GM12891 (cell line): ENCODE data around the gene RRM1.

Experiments
- PAX5 ChIP-seq: IDR thresholded peaks from 2 replicates; pipeline ENCODE4 v1.6.1; 2011; ENCODE audit warnings: low read length, moderate library complexity, mild to moderate bottlenecking; ENCODE audit not compliant: insufficient read depth, severe bottlenecking
- POLR2A ChIP-seq: IDR thresholded peaks from 2 replicates; pipeline ENCODE4 v1.6.1; 2011; ENCODE audit warnings: low read depth, low read length, control low read depth
- POLR2AphosphoS5 ChIP-seq: IDR thresholded peaks from 2 replicates; pipeline ENCODE4 v1.6.1; 2011; ENCODE audit warnings: low read depth, low read length, control low read depth
- POU2F2 ChIP-seq: IDR thresholded peaks from 2 replicates; pipeline ENCODE4 v1.6.1; 2011; ENCODE audit warnings: low read depth, mild to moderate bottlenecking, control low read depth, low read length, moderate library complexity
- TAF1 ChIP-seq: IDR thresholded peaks from 2 replicates; pipeline ENCODE4 v1.6.1; 2011; ENCODE audit warnings: low read depth, low read length, control low read depth

DNA sequence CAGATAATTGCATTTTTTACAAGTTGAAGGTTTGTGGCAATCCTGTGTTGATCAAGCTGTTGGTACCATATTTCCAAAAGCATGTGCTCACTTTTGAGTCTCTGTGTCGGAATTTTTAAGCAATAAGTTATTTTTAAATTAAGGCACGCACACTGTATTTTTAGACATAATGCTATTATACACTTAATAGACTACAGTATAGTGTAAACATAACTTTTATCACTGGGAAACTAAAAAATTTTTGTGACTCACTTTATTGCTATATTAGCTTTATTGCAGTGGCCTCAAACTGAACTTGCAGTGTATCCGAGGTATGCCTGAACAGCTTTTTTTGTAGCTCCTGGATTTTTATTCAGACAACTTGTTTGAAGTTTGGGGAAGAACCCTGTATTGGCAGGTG, 31.3 kb upstream of the RRM1 start:
- TF ChIP-seq POLR2A (no peak), POU2F2 (no peak), POLR2AphosphoS5 (no peak), TAF1 (no peak), PAX5 (no peak)
